Measurements from ENCODE around the gene ITPR2. TPM values are rescaled to one million over a fixed set of nuclear protein-coding genes. Genes with fewer than 3 reads are reported as not detected.
A peak's percentile ranks its signal among the peaks of the same experiment; 100 is the strongest.

ITPR2 gene
- total and polyA plus RNA-seq, 5 donors: 4.2 to 32.1 (median 23.2) TPM

DNA sequence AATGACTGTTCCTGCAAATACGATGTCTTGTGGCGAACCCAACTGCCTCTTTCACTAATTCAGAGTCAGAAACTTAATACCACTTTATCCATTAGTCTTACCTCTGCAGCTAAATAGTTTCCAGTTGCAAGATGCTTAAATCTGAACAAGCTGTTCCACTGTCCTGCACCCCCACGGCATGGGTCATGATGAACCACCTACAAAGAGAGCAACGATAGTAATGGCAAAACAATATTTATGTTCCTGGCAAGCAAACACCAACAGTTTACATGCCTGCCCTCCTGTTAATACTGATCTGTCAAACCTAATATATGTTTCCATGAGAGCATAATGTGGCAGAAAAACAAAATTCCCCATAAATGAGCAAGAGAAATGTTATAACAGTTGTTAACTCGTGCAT, 121.9 kb downstream of the ITPR2 start:
- no peak for ATAC-seq
- Histone ChIP-seq H3K27ac (ENCODE audit: low read length) (no peak overlapping the region), H3K4me3 (ENCODE audit: low read length) (no peak overlapping the region), H3K9me3 (ENCODE audit: control insufficient read depth, low read length) (no peaks in the 10 kb centered on the region), H3K4me1 (ENCODE audit: control insufficient read depth, insufficient read depth, low read length) (no peaks in the 10 kb centered on the region), H3K27me3 (ENCODE audit: control insufficient read depth, insufficient read depth) (no peaks in the 10 kb centered on the region)
- DNase-seq: no peak
- 89% methylated on average over 5 of the region's 5 CpGs for WGBS
- intact Hi-C loops (cut with DNase I): no loop called here

GRCh38 chr12:26705851-26706250, 127.1 kb downstream of the ITPR2 start:
- no peak overlapping the region for H3K27ac ChIP-seq (ENCODE audit: low read length)
- intact Hi-C loops (cut with DNase I): no loop called here
- no peaks in the 10 kb centered on the region for H3K4me1 ChIP-seq (ENCODE audit: control insufficient read depth, insufficient read depth, low read length)
- DNase-seq (no peak), ATAC-seq (no peak)
- H3K9me3 ChIP-seq (ENCODE audit: control insufficient read depth, low read length): no peaks in the 10 kb centered on the region
- H3K27me3 ChIP-seq (ENCODE audit: control insufficient read depth, insufficient read depth): no peaks in the 10 kb centered on the region
- WGBS: 90% methylated on average over 2 of the region's 2 CpGs
- H3K4me3 ChIP-seq (ENCODE audit: low read length): no peak overlapping the region

DNA sequence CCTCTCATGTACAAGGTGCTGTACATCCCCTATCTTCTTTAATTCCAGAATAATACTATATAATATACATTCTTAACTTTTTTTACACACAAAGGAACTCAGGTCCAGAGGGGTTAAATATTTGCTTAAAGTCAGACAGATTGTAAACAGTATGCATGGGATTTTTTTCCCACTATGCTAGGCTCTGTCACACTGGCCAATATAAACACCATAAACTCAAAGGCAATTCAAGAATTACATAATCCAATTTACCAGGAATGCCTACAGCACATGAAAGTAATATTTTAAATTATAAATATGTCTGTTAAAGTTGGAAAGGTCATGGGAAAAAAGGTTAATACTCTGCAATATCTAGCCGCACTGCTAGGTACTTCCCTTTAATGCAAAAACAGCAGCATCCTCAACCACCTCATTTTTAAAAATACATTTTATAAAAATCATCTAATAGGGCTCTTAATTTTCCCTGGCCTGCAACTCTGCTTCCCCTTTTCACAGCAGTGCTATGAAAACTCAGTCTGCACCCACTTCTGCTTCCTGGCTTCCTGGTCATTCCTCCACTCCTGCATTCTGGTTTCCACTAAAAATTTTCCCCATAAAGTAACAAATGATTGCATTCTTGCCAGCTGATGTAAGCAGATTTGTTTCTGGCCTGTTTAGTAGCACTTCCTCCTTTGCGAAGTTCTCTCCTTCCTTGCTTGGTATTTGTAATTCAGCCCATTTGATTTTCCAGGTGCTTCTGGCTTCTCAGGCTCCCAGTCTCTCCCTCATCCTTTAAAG, 128.1 kb downstream of the ITPR2 start:
- Histone ChIP-seq H3K9me3 (ENCODE audit: control insufficient read depth, low read length) (no peaks in the 10 kb centered on the region), H3K27me3 (ENCODE audit: control insufficient read depth, insufficient read depth) (no peaks in the 10 kb centered on the region), H3K27ac (ENCODE audit: low read length) (no peak overlapping the region), H3K4me3 (ENCODE audit: low read length) (no peak overlapping the region), H3K4me1 (ENCODE audit: control insufficient read depth, insufficient read depth, low read length) (no peaks in the 10 kb centered on the region)
- intact Hi-C loops (cut with DNase I): no loop called here
- ATAC-seq: peak; percentile 41 to 59
- DNase-seq: no peak
- WGBS: 41% methylated on average over 2 of the region's 2 CpGs

DNA sequence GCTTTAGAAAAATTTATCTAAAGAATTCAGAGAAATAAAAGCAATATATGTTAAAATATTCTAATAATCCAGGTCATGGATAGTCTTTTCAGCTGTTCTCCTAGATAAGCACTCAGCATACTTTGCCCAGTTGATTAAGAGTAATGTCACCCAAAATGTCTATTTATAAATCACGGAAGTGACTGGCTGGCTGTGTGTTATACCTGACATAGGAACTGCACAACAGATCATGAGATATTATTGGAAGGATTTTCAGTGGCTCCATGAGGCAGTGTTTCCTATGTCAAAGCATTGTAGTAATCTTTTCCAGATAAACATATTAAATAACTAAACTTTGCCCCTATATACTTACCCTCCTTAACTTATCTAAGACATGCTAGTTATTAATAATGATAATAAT, 128.8 kb downstream of the ITPR2 start:
- 42% methylated on average over 1 of the region's 1 CpG for WGBS
- intact Hi-C loops (cut with DNase I): no loop called here
- H3K27me3 ChIP-seq (ENCODE audit: control insufficient read depth, insufficient read depth): no peaks in the 10 kb centered on the region

DNA sequence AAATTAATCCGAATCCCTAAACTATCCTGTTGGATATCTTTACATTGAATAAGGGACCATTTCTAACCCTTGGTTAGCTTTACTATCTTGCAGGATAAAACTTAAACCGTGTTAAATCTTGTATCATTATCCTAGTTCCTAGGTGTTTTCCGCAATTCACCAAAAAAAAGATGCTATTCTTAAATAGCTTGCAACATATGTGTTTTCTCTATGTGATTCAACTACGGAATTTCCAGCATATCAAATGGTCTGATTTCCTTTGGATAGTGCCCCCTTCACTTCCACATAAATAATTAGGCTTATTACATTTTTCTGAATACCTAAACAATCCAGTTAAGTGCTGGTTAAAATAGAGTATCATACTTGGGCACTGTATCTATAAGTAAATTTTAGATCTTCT, 130.3 kb downstream of the ITPR2 start:
- intact Hi-C loops (cut with DNase I): no loop called here
- ATAC-seq: no peak
- 94% methylated on average over 4 of the region's 4 CpGs for WGBS

More for the DNA sequence above, 128.8 kb downstream of the ITPR2 start:
- DNase-seq (no peak), ATAC-seq (peak; percentile 48 to 50)
- H3K4me3 ChIP-seq (ENCODE audit: low read length): no peak overlapping the region
- H3K27ac ChIP-seq (ENCODE audit: low read length): no peak overlapping the region
- H3K4me1 ChIP-seq (ENCODE audit: control insufficient read depth, insufficient read depth, low read length): no peaks in the 10 kb centered on the region
- H3K9me3 ChIP-seq (ENCODE audit: control insufficient read depth, low read length): no peaks in the 10 kb centered on the region

DNA sequence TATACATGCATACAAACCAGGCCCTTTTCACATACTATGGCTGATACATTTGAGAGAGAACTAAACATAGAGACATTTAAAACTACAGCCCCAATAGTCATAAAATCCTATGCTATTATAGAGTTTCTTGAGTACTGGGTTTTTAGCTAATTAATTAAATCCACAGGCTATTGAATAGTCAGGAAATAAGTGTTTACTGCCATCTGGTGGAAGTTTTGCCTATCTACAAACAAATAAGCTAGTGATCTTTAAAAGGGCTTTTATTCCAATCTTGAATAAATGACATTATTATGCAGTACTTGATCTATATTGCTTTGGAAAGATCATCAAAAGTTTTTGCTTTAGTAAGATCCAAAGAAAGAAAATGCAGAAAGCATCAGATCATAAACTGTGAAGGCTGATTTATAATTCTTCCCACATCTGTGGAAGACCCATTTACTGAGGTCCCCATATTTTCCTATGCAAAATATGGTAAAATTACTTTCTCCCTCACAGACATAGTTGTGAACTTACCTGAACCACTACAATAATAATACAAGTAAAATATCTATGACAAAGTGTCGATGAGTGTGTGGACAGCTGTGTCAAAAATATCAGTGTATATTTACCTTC, 131.3 kb downstream of the ITPR2 start:
- DNase-seq (no peak), ATAC-seq (no peak)
- no peaks in the 10 kb centered on the region for H3K4me1 ChIP-seq (ENCODE audit: control insufficient read depth, insufficient read depth, low read length)
- no peaks in the 10 kb centered on the region for H3K9me3 ChIP-seq (ENCODE audit: control insufficient read depth, low read length)
- intact Hi-C loops (cut with DNase I): no loop called here
- H3K27me3 ChIP-seq (ENCODE audit: control insufficient read depth, insufficient read depth): no peaks in the 10 kb centered on the region
- H3K4me3 ChIP-seq (ENCODE audit: low read length): no peak overlapping the region
- WGBS: 91% methylated on average over 1 of the region's 1 CpG
- H3K27ac ChIP-seq (ENCODE audit: low read length): no peak overlapping the region

More for the DNA sequence above, 130.3 kb downstream of the ITPR2 start:
- Histone ChIP-seq H3K27me3 (ENCODE audit: control insufficient read depth, insufficient read depth) (no peaks in the 10 kb centered on the region), H3K4me3 (ENCODE audit: low read length) (no peak overlapping the region), H3K9me3 (ENCODE audit: control insufficient read depth, low read length) (no peaks in the 10 kb centered on the region), H3K27ac (ENCODE audit: low read length) (no peak overlapping the region), H3K4me1 (ENCODE audit: control insufficient read depth, insufficient read depth, low read length) (no peaks in the 10 kb centered on the region)
- DNase-seq: no peak

DNA sequence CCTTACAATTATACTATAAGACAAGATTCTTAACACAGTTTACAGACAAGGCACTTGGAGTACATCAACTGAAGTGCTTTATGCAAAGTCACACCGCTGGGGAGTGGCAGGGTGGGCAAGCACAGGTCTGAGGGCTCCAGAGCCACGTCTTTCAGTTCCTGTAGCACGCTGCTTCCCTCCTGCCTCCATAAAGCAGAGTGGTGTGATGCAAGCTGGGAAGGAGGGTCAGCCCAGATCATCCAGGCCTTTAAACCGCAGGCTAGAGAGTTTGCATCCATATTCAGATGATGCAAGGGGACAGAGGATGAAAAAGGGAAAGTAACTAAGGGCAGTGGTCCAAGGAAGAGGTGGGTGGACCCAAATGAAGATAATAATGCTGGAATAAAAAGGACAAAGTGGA, 132.6 kb downstream of the ITPR2 start:
- no peak overlapping the region for H3K27ac ChIP-seq (ENCODE audit: low read length)
- H3K27me3 ChIP-seq (ENCODE audit: control insufficient read depth, insufficient read depth): no peaks in the 10 kb centered on the region
- ATAC-seq (no peak), DNase-seq (no peak)
- no peaks in the 10 kb centered on the region for H3K4me1 ChIP-seq (ENCODE audit: control insufficient read depth, insufficient read depth, low read length)
- intact Hi-C loops (cut with DNase I): no loop called here
- H3K9me3 ChIP-seq (ENCODE audit: control insufficient read depth, low read length): no peaks in the 10 kb centered on the region
- no peak overlapping the region for H3K4me3 ChIP-seq (ENCODE audit: low read length)
- WGBS: 89% methylated on average over 4 of the region's 4 CpGs

DNA sequence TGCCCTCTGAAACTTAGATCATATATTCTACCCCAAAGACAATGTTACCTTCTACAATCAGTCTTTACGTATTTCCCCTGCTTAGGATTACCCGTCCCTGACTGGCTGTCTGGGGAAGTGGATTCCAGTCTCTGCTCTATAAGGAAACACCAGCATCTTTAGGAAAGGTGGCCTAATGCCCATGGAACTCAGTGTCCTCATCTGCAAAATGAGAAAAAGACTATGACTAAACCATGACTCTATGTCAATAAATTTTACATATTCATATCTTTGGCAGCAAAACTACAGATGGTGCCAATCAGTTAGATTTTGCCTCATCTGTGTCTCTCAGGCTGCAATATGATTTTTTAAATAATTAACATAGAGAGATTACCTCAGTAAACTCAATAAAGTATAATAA, 133.8 kb downstream of the ITPR2 start:
- no peaks in the 10 kb centered on the region for H3K27me3 ChIP-seq (ENCODE audit: control insufficient read depth, insufficient read depth)
- H3K27ac ChIP-seq (ENCODE audit: low read length): no peak overlapping the region
- intact Hi-C loops (cut with DNase I): no loop called here
- H3K4me1 ChIP-seq (ENCODE audit: control insufficient read depth, insufficient read depth, low read length): no peaks in the 10 kb centered on the region
- WGBS: 95% methylated on average over 2 of the region's 2 CpGs
- H3K9me3 ChIP-seq (ENCODE audit: control insufficient read depth, low read length): no peaks in the 10 kb centered on the region
- DNase-seq (no peak), ATAC-seq (no peak)
- no peak overlapping the region for H3K4me3 ChIP-seq (ENCODE audit: low read length)

- DNase-seq (no peak), ATAC-seq (no peak)
- Histone ChIP-seq H3K4me1 (ENCODE audit: control insufficient read depth, insufficient read depth, low read length) (no peaks in the 10 kb centered on the region), H3K4me3 (ENCODE audit: low read length) (no peak overlapping the region), H3K27me3 (ENCODE audit: control insufficient read depth, insufficient read depth) (no peaks in the 10 kb centered on the region), H3K27ac (ENCODE audit: low read length) (no peak overlapping the region), H3K9me3 (ENCODE audit: control insufficient read depth, low read length) (no peaks in the 10 kb centered on the region)
- intact Hi-C loops (cut with DNase I): no loop called here
- WGBS: 98% methylated on average over 4 of the region's 4 CpGs
Measured at GRCh38 chr12:26698186-26698585, 134.8 kb downstream of the ITPR2 start.

GRCh38 chr12:26697217-26697616, 135.8 kb downstream of the ITPR2 start:
- no peaks in the 10 kb centered on the region for H3K4me1 ChIP-seq (ENCODE audit: control insufficient read depth, insufficient read depth, low read length)
- 92% methylated on average over 3 of the region's 3 CpGs for WGBS
- DNase-seq (no peak), ATAC-seq (no peak)
- H3K27me3 ChIP-seq (ENCODE audit: control insufficient read depth, insufficient read depth): no peaks in the 10 kb centered on the region
- intact Hi-C loops (cut with DNase I): no loop called here
- H3K4me3 ChIP-seq (ENCODE audit: low read length): no peak overlapping the region
- H3K9me3 ChIP-seq (ENCODE audit: control insufficient read depth, low read length): no peaks in the 10 kb centered on the region
- no peak overlapping the region for H3K27ac ChIP-seq (ENCODE audit: low read length)

GRCh38 chr12:26696613-26697092, 136.3 kb downstream of the ITPR2 start:
- Histone ChIP-seq H3K4me3 (ENCODE audit: low read length) (no peak overlapping the region), H3K27ac (ENCODE audit: low read length) (no peak overlapping the region), H3K27me3 (ENCODE audit: control insufficient read depth, insufficient read depth) (no peaks in the 10 kb centered on the region), H3K9me3 (ENCODE audit: control insufficient read depth, low read length) (no peaks in the 10 kb centered on the region), H3K4me1 (ENCODE audit: control insufficient read depth, insufficient read depth, low read length) (no peaks in the 10 kb centered on the region)
- 78% methylated on average over 7 of the region's 7 CpGs for WGBS
- intact Hi-C loops (cut with DNase I): no loop called here
- no peak for ATAC-seq
- DNase-seq: no peak

Measured in right cardiac atrium (tissue), 5 donors.